ENCODE measurements around the gene RAB3IP. TPM values are rescaled to one million over a fixed set of nuclear protein-coding genes. Genes with fewer than 3 reads are reported as not detected.

RAB3IP gene
- total RNA-seq, 4 donors from 2014 or later: 6.7 to 17.2 (median 15.1) TPM

DNA sequence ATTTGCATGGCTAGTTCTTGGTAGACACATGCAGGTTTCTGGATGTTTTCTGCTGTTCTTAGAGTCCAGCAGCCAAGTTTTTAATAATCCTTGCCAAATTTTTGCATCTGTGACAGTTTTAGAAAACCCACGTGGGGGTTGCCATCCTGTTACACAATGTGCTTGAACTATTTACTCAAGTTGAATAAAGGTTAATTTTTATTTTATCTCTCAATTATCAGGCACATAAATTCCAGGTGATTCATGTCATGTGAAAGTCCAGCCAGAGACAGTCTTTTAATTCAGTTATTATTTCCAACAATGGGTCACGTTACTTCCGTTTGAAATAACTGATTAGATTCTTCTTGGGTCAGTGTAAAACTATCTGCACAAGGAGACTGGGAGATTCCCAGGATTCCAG, 102.1 kb downstream of the RAB3IP start:
- no peaks in the 10 kb centered on the region for H3K27me3 ChIP-seq
- H3K4me3 ChIP-seq: no peak overlapping the region
- no peaks in the 10 kb centered on the region for H3K9me3 ChIP-seq
- WGBS, 2 donors: 26 to 40% methylated on average over 3 of the region's 3 CpGs
- intact Hi-C loops (cut with DNase I): no loop called here
- DNase-seq: no peak
- H3K4me1 ChIP-seq: no peaks in the 10 kb centered on the region
- no peak overlapping the region for H3K27ac ChIP-seq
- TF ChIP-seq, protein P1, sequence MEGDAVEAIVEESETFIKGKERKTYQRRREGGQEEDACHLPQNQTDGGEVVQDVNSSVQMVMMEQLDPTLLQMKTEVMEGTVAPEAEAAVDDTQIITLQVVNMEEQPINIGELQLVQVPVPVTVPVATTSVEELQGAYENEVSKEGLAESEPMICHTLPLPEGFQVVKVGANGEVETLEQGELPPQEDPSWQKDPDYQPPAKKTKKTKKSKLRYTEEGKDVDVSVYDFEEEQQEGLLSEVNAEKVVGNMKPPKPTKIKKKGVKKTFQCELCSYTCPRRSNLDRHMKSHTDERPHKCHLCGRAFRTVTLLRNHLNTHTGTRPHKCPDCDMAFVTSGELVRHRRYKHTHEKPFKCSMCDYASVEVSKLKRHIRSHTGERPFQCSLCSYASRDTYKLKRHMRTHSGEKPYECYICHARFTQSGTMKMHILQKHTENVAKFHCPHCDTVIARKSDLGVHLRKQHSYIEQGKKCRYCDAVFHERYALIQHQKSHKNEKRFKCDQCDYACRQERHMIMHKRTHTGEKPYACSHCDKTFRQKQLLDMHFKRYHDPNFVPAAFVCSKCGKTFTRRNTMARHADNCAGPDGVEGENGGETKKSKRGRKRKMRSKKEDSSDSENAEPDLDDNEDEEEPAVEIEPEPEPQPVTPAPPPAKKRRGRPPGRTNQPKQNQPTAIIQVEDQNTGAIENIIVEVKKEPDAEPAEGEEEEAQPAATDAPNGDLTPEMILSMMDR (IDR thresholded peaks at IDR 0.05): no peak
- no peak for TF ChIP-seq POLR2A (IDR thresholded peaks at IDR 0.05)
- no peaks in the 10 kb centered on the region for H3K36me3 ChIP-seq

DNA sequence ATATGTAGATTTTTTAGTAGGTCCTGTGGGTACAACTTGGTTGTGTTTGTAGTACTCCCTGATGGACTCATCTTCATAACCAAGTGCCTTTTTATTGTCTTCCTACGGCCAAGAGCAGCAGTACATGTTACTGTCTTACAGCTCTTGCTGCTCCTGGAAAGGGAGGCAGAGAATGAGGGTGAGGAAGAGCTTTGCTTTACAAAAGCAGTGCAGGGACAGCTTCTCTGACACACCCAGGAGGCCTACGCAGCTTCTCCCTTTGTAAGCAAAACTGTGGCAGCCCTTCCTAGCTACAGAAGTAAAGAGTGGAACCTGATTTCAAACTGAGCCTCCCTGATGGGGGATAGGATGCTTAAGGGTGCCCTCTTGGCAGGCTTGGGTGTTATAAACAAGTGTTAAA, 104.9 kb downstream of the RAB3IP start:
- H3K27me3 ChIP-seq: no peaks in the 10 kb centered on the region
- DNase-seq: no peak
- H3K4me3 ChIP-seq: no peak overlapping the region
- intact Hi-C loops (cut with DNase I): no loop called here
- H3K9me3 ChIP-seq: no peaks in the 10 kb centered on the region
- H3K27ac ChIP-seq: no peak overlapping the region
- 50 to 53% methylated on average over 2 of the region's 2 CpGs for WGBS, 2 donors
- TF ChIP-seq POLR2A (IDR thresholded peaks at IDR 0.05): no peak
- TF ChIP-seq, protein P1 (IDR thresholded peaks at IDR 0.05): no peak
- no peaks in the 10 kb centered on the region for H3K36me3 ChIP-seq
- H3K4me1 ChIP-seq: no peaks in the 10 kb centered on the region

DNA sequence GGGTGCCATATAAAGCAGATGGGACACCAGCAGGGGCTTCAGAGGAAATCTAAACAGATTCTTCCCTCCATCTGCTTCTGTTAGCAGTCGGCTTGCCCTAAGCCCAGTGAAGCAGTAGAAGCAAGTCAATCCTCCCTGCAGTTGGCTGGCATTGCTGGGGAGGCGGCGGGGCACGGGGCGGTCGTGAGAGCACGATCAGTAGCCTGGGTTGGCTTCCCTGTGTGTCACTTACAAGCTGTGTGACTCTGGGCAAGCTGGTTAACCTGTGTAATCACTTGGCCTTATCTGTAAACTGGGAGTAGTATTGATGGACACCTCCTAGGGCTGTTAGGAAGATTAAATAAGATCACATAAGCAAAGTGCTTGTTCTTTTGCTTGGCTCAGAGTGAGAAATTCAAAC, 105.8 kb downstream of the RAB3IP start:
- 63 to 74% methylated on average over 1 to 7 of the region's 7 CpGs for WGBS, 2 donors
- H3K4me3 ChIP-seq: no peak overlapping the region
- no peak overlapping the region for H3K27ac ChIP-seq
- H3K9me3 ChIP-seq: no peaks in the 10 kb centered on the region
- no peaks in the 10 kb centered on the region for H3K36me3 ChIP-seq
- TF ChIP-seq, protein P1 (IDR thresholded peaks at IDR 0.05): no peak
- TF ChIP-seq POLR2A (IDR thresholded peaks at IDR 0.05): no peak
- no peaks in the 10 kb centered on the region for H3K4me1 ChIP-seq
- DNase-seq: no peak
- intact Hi-C loops (cut with DNase I): no loop called here
- H3K27me3 ChIP-seq: no peaks in the 10 kb centered on the region

DNA sequence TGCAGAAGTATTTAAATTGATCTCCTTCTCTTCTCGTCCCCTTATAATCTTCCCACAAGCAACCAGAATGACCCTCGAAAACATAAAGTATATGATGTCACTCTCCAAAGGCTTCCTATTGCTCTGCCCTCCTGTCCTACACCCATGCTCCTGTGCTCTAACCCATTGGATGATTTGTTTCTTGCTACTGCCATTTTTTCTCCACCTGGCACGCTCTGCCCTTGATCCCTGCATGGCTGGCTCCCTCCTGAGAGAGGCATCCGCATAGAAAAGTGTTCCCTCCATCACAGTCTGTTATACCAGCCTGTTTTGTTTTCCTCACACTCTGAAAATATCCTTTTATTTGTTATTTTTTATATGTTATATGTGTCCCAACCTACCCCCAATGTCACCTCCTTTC, 106.2 kb downstream of the RAB3IP start:
- intact Hi-C loops (cut with DNase I): no loop called here

DNA sequence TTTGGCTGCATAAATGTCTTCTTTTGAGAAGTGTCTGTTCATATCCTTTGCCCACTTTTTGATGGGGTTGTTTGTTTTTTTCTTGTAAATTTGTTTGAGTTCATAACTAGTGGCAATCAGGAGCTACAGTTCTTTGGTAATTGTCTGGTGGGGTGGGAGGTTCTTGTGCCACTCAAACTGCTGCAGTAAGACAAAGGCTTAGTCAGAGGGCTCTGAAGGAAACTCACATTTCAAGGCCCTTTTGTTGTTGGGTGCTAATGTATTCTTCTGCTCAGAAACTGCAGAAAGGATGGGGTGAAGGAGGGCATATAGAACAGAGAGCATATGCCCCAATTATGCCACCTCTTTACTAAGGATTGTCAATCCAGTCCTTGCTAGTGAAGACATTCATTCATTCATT, 108.3 kb downstream of the RAB3IP start:
- H3K27ac ChIP-seq: no peak overlapping the region

More for the DNA sequence above, 106.2 kb downstream of the RAB3IP start:
- TF ChIP-seq POLR2A (IDR thresholded peaks at IDR 0.05): no peak
- TF ChIP-seq, protein P1 (IDR thresholded peaks at IDR 0.05): no peak
- no peaks in the 10 kb centered on the region for H3K9me3 ChIP-seq
- no peaks in the 10 kb centered on the region for H3K4me1 ChIP-seq
- H3K4me3 ChIP-seq: no peak overlapping the region
- no peak for DNase-seq
- WGBS, 2 donors: 68 to 72% methylated on average over 4 of the region's 4 CpGs
- H3K27me3 ChIP-seq: no peaks in the 10 kb centered on the region
- no peaks in the 10 kb centered on the region for H3K36me3 ChIP-seq
- no peak overlapping the region for H3K27ac ChIP-seq

More for the DNA sequence above, 108.3 kb downstream of the RAB3IP start:
- no peak for TF ChIP-seq POLR2A (IDR thresholded peaks at IDR 0.05)
- TF ChIP-seq, protein P1 (IDR thresholded peaks at IDR 0.05): no peak
- H3K36me3 ChIP-seq: no peaks in the 10 kb centered on the region
- intact Hi-C loops (cut with DNase I): no loop called here
- H3K4me3 ChIP-seq: no peak overlapping the region
- DNase-seq: no peak
- H3K4me1 ChIP-seq: no peaks in the 10 kb centered on the region
- H3K27me3 ChIP-seq: no peaks in the 10 kb centered on the region
- H3K9me3 ChIP-seq: peaks cover 0 to 5% (median 0%) of the 10 kb centered on the region in 3 donors

All from esophagus squamous epithelium (tissue), 5 donors.